Transverse colon (tissue), 4 donors: Measurements from ENCODE around the gene AIG1.

Source experiments
- CTCF ChIP-seq, 5 experiments: fragments of 200-600 bp in 3 of 5; fragments of 450-650 bp in 2 of 5; sonication (generic) in 3 of 5; IDR thresholded peaks; 1 replicate in 2 of 5; 2 replicates in 3 of 5; pipeline ENCODE4 v1.5.1; 2016 to 2017; ENCODE audit warnings: antibody characterized with exemption in 5 of 5, inconsistent platforms in 3 of 5, mild to moderate bottlenecking in 2 of 5, moderate library complexity in 1 of 5
- POLR2A ChIP-seq: fragments of 450-650 bp; IDR thresholded peaks from one replicate; pipeline ENCODE4 v1.6.1; 2016; ENCODE audit warnings: antibody characterized with exemption, mild to moderate bottlenecking, moderate library complexity
- POLR2AphosphoS5 ChIP-seq, 3 donors: sonication (generic); formaldehyde crosslinking; IDR thresholded peaks; one replicate each; pipeline ENCODE4 v1.6.1; 2016; ENCODE audit warnings: antibody characterized with exemption in 3 of 3

- TF ChIP-seq CTCF (IDR thresholded peaks at IDR 0.05) (no peak), POLR2AphosphoS5 (IDR thresholded peaks at IDR 0.05) (no peak), POLR2A (no peak)
Observed at GRCh38 chr6:143329323-143329722, 268.6 kb downstream of the AIG1 start.
